ENCODE measurements around the gene PRAC1. TPM values are rescaled to one million over a fixed set of nuclear protein-coding genes. Genes with fewer than 3 reads are reported as not detected.

PRAC1 gene
- total RNA-seq, 4 donors from 2014 or later: not detected

DNA sequence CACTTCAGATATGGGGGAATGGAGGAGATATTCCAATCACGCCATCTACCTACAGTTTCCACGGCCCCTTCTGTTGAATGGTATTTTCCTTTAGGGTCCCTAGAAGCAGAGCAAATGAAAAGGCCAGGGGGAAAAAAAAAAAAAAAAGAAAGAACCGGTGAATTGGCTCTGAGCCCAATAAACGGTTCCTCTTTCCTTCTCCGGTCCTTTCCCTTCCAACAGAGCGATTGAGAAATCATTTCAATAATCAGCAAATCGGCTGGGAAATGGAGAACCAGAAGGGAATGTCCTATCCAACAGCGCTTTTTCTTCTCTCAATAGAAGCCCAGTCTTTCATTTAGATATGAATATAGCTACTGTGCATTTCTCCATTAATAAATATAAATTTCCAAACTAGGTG lies 33.0 kb upstream of the PRAC1 start:
- Histone ChIP-seq H3K27me3 (peaks cover 0 to 100% (median 63%) of the 10 kb centered on the region in 4 donors), H3K4me3 (no peak overlapping the region), H3K27ac (replicated peaks in 1 of 4) (no peak overlapping the region), H3K36me3 (no peaks in the 10 kb centered on the region), H3K9me3 (no peaks in the 10 kb centered on the region), H3K4me1 (peaks cover 11 to 29% (median 22%) of the 10 kb centered on the region in 4 donors)
- no peak for TF ChIP-seq EP300 (IDR thresholded peaks at IDR 0.05)
- no peak for TF ChIP-seq POLR2A (IDR thresholded peaks at IDR 0.05; ENCODE audit: low read depth)
- TF ChIP-seq POLR2AphosphoS5 (IDR thresholded peaks at IDR 0.05): no peak
- TF ChIP-seq, protein P1, sequence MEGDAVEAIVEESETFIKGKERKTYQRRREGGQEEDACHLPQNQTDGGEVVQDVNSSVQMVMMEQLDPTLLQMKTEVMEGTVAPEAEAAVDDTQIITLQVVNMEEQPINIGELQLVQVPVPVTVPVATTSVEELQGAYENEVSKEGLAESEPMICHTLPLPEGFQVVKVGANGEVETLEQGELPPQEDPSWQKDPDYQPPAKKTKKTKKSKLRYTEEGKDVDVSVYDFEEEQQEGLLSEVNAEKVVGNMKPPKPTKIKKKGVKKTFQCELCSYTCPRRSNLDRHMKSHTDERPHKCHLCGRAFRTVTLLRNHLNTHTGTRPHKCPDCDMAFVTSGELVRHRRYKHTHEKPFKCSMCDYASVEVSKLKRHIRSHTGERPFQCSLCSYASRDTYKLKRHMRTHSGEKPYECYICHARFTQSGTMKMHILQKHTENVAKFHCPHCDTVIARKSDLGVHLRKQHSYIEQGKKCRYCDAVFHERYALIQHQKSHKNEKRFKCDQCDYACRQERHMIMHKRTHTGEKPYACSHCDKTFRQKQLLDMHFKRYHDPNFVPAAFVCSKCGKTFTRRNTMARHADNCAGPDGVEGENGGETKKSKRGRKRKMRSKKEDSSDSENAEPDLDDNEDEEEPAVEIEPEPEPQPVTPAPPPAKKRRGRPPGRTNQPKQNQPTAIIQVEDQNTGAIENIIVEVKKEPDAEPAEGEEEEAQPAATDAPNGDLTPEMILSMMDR (IDR thresholded peaks at IDR 0.05): no peak
- DNase-seq (ENCODE audit: extremely low spot score): no peak
- 24% methylated on average over 8 of the region's 8 CpGs for WGBS
- intact Hi-C loops (cut with DNase I): no loop called here

DNA sequence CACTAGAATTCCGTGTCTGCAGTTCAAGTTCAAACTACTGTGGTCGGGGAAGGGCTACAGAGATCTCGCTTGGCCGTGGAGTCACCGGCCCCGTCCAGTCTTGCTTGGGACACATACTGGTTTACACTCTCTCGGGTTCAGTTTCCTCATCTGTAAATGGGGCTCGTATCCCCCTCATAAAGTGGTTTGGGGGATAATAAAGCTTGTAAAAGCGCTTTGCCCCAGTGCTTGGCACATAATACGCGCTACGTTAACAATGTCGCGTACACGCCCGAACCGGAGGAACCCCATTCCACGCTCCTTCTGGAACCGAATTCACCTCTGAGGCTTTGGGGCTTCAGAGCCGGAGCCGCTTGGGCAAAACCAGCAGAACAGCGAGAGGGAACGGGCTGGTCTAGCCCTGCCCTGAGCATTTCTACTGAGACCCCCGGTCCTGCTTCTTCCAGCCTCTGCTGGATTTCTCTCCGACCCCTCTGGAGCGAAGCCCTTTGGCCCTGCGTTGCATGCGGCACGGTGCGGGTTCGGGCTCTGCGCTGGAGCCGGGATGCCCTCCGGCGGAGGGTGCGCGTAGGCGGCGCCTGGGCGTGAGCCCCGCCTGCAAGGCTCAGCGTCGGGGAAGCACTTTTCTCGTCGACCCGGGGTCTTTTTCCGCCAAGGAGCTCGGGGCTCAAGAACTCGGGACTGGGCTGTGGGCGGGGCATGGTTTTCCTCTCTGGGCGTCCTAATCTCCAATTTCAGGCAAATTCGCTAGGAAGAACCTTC lies 32.4 kb upstream of the PRAC1 start:
- TF ChIP-seq, protein P1 (IDR thresholded peaks at IDR 0.05): no peak
- no peak for TF ChIP-seq POLR2A (IDR thresholded peaks at IDR 0.05; ENCODE audit: low read depth)
- no peak for TF ChIP-seq EP300 (IDR thresholded peaks at IDR 0.05)
- TF ChIP-seq POLR2AphosphoS5 (IDR thresholded peaks at IDR 0.05): no peak

DNA sequence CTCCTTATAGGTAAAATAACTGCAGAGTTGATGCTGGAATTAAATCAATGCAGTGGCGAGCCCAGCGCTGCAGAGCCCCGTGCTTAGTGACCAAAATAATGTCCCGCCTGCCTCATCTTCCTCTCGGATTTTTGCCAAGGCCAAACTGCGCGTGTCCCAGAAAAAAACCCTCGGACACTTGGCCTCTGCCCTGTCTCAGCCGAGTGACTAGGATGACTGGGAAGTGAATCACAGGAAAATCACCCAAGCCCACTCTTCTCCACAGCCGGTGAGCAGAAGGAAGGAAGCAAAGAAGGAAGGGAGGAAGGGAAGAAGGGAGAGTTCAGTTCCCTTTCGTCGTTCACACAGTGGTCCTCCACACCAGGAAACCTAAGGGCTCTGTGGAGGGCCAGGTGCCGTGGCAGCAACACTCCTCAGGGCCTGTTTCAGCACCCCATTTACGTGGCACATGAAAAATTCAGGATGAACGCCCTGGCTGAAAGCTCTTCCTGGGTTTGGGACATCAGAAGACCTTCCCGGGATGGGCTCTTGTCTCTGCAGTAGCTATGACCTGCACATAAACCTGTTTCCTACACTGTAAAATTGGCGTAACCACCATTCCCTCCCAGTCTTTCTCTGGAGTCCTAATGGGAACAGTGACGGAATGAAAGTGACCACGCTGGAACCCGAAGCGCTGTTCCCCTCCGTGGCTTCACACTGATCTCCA lies 31.6 kb upstream of the PRAC1 start:
- Histone ChIP-seq H3K27me3 (peaks cover 0 to 100% (median 77%) of the 10 kb centered on the region in 4 donors), H3K4me1 (peaks cover 11 to 29% (median 22%) of the 10 kb centered on the region in 4 donors), H3K27ac (replicated peaks in 1 of 4) (no peak overlapping the region), H3K4me3 (no peak overlapping the region), H3K9me3 (no peaks in the 10 kb centered on the region), H3K36me3 (no peaks in the 10 kb centered on the region)
- intact Hi-C loops (cut with DNase I): no loop called here
- no peak for TF ChIP-seq POLR2A (IDR thresholded peaks at IDR 0.05; ENCODE audit: low read depth)
- TF ChIP-seq, protein P1 (IDR thresholded peaks at IDR 0.05): no peak
- DNase-seq (ENCODE audit: extremely low spot score): no peak
- WGBS: 13% methylated on average over 22 of the region's 22 CpGs

More for the DNA sequence above, 32.4 kb upstream of the PRAC1 start:
- WGBS: 14% methylated on average over 20 of the region's 52 CpGs
- peaks cover 0 to 100% (median 70%) of the 10 kb centered on the region in 4 donors for H3K27me3 ChIP-seq
- H3K4me1 ChIP-seq: peaks cover 11 to 29% (median 22%) of the 10 kb centered on the region in 4 donors
- DNase-seq (ENCODE audit: extremely low spot score): no peak
- H3K9me3 ChIP-seq: no peaks in the 10 kb centered on the region
- H3K36me3 ChIP-seq: no peaks in the 10 kb centered on the region
- H3K27ac ChIP-seq (replicated peaks in 1 of 4): no peak overlapping the region
- H3K4me3 ChIP-seq: no peak overlapping the region
- intact Hi-C loops (cut with DNase I): no loop called here

DNA sequence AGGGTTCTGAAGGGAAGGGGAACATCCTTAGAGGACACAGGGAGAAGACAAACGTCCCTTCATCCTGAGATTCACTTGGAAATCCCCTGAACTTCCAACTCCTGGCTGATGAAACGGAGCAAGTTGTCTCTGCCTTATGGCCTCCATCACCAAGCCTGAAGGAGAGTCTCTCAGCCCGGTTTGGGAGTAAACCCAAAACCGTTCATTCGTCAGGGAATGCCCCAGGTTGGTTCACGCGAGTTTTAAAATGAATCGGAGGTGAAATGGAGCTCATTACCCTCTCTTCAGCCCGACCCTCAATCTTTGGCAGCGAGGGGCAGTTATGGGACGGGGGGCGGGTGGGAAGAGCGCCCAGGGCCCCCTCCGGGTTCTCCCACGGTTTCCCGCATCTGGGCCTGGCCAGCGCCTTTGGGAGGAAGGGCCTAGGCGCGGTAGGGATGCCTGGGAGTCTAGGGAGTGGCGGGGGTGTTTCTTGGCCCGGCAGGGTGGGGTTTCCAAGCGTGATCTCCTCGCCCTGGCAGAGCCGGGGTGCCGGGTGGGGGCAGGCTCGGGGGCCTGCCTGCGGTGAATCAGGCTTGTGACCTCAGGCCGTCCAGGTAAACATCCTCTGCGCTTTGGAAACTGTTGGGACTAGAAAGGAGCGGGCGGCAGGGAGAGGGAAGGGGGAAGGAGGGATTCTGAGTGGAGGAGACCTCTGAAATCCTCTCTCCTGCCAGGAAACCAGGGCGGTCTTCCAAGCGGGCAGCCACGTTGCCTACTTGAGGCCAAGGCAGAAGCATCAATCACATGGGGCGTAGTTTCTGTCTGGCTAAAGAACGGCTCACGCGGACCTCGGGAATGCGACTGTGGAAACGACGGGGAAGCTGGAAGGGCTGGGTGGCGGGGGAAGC lies 30.3 kb upstream of the PRAC1 start:
- DNase-seq (ENCODE audit: extremely low spot score): no peak
- H3K36me3 ChIP-seq: no peaks in the 10 kb centered on the region
- H3K9me3 ChIP-seq: no peaks in the 10 kb centered on the region
- peaks cover 3 to 100% (median 90%) of the 10 kb centered on the region in 4 donors for H3K27me3 ChIP-seq
- intact Hi-C loops (cut with DNase I): no loop called here
- WGBS: 8% methylated on average over 15 of the region's 43 CpGs
- H3K4me1 ChIP-seq: peaks cover 11 to 31% (median 24%) of the 10 kb centered on the region in 4 donors
- H3K27ac ChIP-seq (replicated peaks in 1 of 4): no peak overlapping the region
- no peak overlapping the region for H3K4me3 ChIP-seq
- TF ChIP-seq, protein P1 (IDR thresholded peaks at IDR 0.05): no peak
- TF ChIP-seq POLR2A (IDR thresholded peaks at IDR 0.05; ENCODE audit: low read depth) (no peak), POLR2AphosphoS5 (IDR thresholded peaks at IDR 0.05) (no peak), EP300 (IDR thresholded peaks at IDR 0.05) (no peak)
